Gastroesophageal sphincter (tissue), 4 donors: Measurements from ENCODE around the gene PLXNA1. TPM values are rescaled to one million over a fixed set of nuclear protein-coding genes. Genes with fewer than 3 reads are reported as not detected.
A peak's percentile ranks its signal among the peaks of the same experiment; 100 is the strongest.

Experiments
- ATAC-seq: fragments of 150-250 bp; one replicate; pipeline ENCODE4 v1.9.1; 2016; ENCODE audit warnings: mild to moderate bottlenecking, moderate library complexity
- H3K27ac ChIP-seq, 4 donors: fragments of 200-600 bp; sonication (generic) in 3 of 4; 1 replicate in 3 of 4; 2 replicates in 1 of 4; pipeline ENCODE4 v1.5.1; 2016 to 2019
- H3K27me3 ChIP-seq: fragments of 200-600 bp; sonication (generic); one replicate; pipeline ENCODE4 v1.5.1; 2019
- H3K36me3 ChIP-seq, 2 donors: fragments of 200-600 bp; sonication (generic); one replicate each; pipeline ENCODE4 v1.5.1; 2019; ENCODE audit warnings: control low read depth in 1 of 2
- H3K4me1 ChIP-seq, 3 donors: fragments of 200-600 bp; sonication (generic); 1 replicate in 2 of 3; 2 replicates in 1 of 3; pipeline ENCODE4 v1.5.1; 2016 to 2019; ENCODE audit warnings: control low read depth in 2 of 3
- H3K4me3 ChIP-seq, 2 donors: fragments of 200-600 bp; sonication (generic); one replicate each; pipeline ENCODE4 v1.5.1; 2019; ENCODE audit warnings: mild to moderate bottlenecking in 1 of 2, moderate library complexity in 1 of 2
- H3K9me3 ChIP-seq, 3 donors: fragments of 200-600 bp; sonication (generic); one replicate each; pipeline ENCODE4 v1.5.1; 2017 to 2019; ENCODE audit warnings: control low read depth in 2 of 3
- EP300 ChIP-seq: sonication (generic); formaldehyde crosslinking; IDR thresholded peaks from one replicate; pipeline ENCODE4 v1.6.1; 2017; ENCODE audit warnings: antibody characterized with exemption, mild to moderate bottlenecking
- POLR2A ChIP-seq, 2 donors: fragments of 450-650 bp; IDR thresholded peaks; one replicate each; pipeline ENCODE4 v1.6.1; 2017; ENCODE audit warnings: antibody characterized with exemption in 2 of 2, mild to moderate bottlenecking in 2 of 2, moderate library complexity in 1 of 2
- POLR2AphosphoS5 ChIP-seq: sonication (generic); formaldehyde crosslinking; IDR thresholded peaks from one replicate; pipeline ENCODE4 v1.6.1; 2017; ENCODE audit warnings: antibody characterized with exemption
- WGBS, 2 donors: methylation state at CpG; one replicate each; pipeline ENCODE4 v1.1.5; 2018; ENCODE audit warnings: low coverage in 1 of 2; 5-methylcytosine and 5-hydroxymethylcytosine counted together
- total RNA-seq, 4 donors: library from RNA; depleted of rRNA; stranded (reverse); fragments of >200 nt; gene quantifications; one replicate each; pipeline ENCODE4 v1.1.0, GENCODE V29; 2016
- TF ChIP-seq, protein P1 (sequence below), 4 experiments: fragments of 200-600 bp in 2 of 4; fragments of 450-650 bp in 2 of 4; sonication (generic) in 1 of 4; IDR thresholded peaks; one replicate each; pipeline ENCODE4 v1.5.1; 2017 to 2019; ENCODE audit warnings: antibody characterized with exemption in 4 of 4, mild to moderate bottlenecking in 2 of 4, moderate library complexity in 2 of 4

The PLXNA1 gene
- total RNA-seq, 4 donors from 2014 or later: 20.1 to 86.7 (median 31.9) TPM

DNA sequence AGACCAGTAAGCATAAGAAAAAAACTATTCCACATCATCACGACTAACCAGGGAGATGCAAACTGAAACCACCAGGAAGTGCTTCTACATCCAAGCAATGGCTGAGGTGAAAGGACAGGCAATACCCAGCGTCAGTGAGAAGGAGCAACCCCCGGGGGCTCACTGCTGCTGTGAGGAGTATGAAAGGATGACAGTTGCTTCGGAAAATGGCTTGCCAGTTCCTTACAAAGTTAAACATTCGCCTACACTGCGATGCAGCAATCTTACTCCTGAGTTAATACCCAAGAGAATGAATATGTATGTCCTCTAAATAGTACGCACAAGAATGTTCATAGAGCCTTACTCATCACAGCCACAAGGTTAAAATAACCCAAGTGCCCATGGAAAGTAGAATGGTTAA, 13.3 kb upstream of the PLXNA1 start:
- 44 to 61% methylated on average over 3 to 7 of the region's 7 CpGs for WGBS, 2 donors
- ATAC-seq: no peak
- TF ChIP-seq, protein P1, sequence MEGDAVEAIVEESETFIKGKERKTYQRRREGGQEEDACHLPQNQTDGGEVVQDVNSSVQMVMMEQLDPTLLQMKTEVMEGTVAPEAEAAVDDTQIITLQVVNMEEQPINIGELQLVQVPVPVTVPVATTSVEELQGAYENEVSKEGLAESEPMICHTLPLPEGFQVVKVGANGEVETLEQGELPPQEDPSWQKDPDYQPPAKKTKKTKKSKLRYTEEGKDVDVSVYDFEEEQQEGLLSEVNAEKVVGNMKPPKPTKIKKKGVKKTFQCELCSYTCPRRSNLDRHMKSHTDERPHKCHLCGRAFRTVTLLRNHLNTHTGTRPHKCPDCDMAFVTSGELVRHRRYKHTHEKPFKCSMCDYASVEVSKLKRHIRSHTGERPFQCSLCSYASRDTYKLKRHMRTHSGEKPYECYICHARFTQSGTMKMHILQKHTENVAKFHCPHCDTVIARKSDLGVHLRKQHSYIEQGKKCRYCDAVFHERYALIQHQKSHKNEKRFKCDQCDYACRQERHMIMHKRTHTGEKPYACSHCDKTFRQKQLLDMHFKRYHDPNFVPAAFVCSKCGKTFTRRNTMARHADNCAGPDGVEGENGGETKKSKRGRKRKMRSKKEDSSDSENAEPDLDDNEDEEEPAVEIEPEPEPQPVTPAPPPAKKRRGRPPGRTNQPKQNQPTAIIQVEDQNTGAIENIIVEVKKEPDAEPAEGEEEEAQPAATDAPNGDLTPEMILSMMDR (IDR thresholded peaks at IDR 0.05): no peak
- TF ChIP-seq POLR2AphosphoS5 (no peak), POLR2A (IDR thresholded peaks at IDR 0.05) (no peak), EP300 (no peak)

DNA sequence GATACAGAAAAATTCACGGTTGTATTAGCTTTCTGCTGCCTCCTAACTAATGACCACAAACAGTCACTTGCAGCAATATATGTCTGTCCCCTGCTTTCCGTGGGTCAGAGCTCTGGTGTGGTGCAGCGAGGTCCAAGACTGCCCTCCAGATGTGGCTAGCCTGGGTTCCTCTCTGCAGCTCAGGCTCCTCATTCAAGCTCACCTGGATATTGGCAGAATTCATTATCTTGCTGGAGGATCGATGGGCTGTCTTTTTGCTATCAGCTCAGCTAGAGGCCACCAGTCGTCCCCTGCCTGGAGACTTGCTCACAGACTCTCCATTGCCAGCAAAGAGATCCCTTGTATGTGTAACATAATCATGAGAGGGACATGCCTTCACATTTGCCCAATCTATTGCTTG, 12.8 kb upstream of the PLXNA1 start:
- Histone ChIP-seq H3K36me3 (no peaks in the 10 kb centered on the region), H3K27me3 (peaks cover 20% of the 10 kb centered on the region), H3K9me3 (peaks cover 0 to 16% (median 0%) of the 10 kb centered on the region in 3 donors), H3K27ac (no peak overlapping the region), H3K4me1 (peaks cover 0 to 10% (median 10%) of the 10 kb centered on the region in 3 donors), H3K4me3 (no peak overlapping the region)
- ATAC-seq: no peak
- no peak for TF ChIP-seq EP300
- TF ChIP-seq, protein P1 (IDR thresholded peaks at IDR 0.05): no peak
- TF ChIP-seq POLR2A (IDR thresholded peaks at IDR 0.05): no peak
- TF ChIP-seq POLR2AphosphoS5: no peak
- WGBS, 2 donors: 80% methylated on average over 3 of the region's 5 CpGs; no CpG with 5 or more reads in 1 of the 2 donors

More for the DNA sequence above, 13.3 kb upstream of the PLXNA1 start:
- Histone ChIP-seq H3K4me3 (no peak overlapping the region), H3K27ac (no peak overlapping the region), H3K27me3 (peaks cover 20% of the 10 kb centered on the region), H3K36me3 (no peaks in the 10 kb centered on the region), H3K4me1 (peaks cover 0 to 10% (median 10%) of the 10 kb centered on the region in 3 donors), H3K9me3 (peaks cover 0 to 11% (median 0%) of the 10 kb centered on the region in 3 donors)

DNA sequence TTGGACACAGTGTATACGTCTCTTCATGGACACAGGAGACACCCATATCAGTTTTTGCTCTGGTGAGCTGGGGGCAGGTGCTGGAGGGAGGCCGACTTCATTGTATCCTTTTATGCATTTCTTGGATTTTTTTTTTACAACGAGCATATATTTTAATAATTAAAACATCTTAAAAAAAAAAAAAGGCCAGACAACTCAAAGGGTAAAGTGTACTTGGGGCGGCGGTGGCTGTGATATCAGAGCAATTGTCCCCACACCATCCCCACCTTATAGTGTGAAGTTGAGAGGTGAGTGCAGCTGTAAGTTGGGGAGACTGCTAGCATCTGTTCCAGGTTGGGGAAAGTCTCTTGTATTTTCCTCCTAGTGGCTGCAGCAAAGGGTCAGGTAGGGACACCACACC, 12.0 kb upstream of the PLXNA1 start:
- H3K4me1 ChIP-seq: peaks cover 0 to 10% (median 10%) of the 10 kb centered on the region in 3 donors
- no peaks in the 10 kb centered on the region for H3K36me3 ChIP-seq
- no peak overlapping the region for H3K4me3 ChIP-seq
- H3K27ac ChIP-seq: no peak overlapping the region
- ATAC-seq: no peak
- H3K27me3 ChIP-seq: peaks cover 20% of the 10 kb centered on the region
- 84 to 85% methylated on average over 5 of the region's 5 CpGs for WGBS, 2 donors
- peaks cover 0 to 23% (median 0%) of the 10 kb centered on the region in 3 donors for H3K9me3 ChIP-seq
- TF ChIP-seq EP300 (no peak), POLR2A (IDR thresholded peaks at IDR 0.05) (no peak)
- TF ChIP-seq, protein P1 (IDR thresholded peaks at IDR 0.05): no peak

DNA sequence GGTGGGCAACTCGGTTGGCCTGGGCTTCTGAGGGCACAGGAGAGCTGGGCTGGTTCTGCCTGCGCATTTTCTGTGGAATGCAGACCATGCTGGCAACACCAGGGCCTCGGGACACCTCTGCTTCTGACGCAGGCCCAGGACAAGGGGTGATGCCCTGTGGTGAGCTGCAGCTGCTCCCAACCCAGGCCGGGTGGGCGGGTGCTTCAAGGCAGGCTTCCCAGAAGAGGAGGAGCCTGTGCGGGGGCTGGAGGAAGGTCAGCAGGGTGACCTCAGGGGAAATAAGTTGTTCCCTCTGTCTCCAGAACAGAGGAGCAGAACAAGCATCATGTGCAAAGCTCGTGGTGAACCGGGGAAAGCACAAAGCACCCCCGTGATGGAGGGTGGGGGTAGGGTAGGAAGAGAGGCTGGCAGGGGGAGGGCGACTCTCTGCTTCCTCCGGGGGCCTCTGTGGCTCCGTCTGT, 11.0 kb upstream of the PLXNA1 start:
- no peaks in the 10 kb centered on the region for H3K36me3 ChIP-seq
- 7 to 50% methylated on average over 2 to 3 of the region's 13 CpGs for WGBS, 2 donors
- H3K4me3 ChIP-seq: no peak overlapping the region
- H3K27ac ChIP-seq: peak overlapping the region in 1 of 4 donors; percentile 26
- H3K27me3 ChIP-seq: peaks cover 20% of the 10 kb centered on the region
- peaks cover 0 to 24% (median 0%) of the 10 kb centered on the region in 3 donors for H3K9me3 ChIP-seq
- H3K4me1 ChIP-seq: peaks cover 0 to 10% (median 10%) of the 10 kb centered on the region in 3 donors
- TF ChIP-seq, protein P1 (IDR thresholded peaks at IDR 0.05): no peak
- TF ChIP-seq EP300: no peak
- no peak for TF ChIP-seq POLR2A (IDR thresholded peaks at IDR 0.05)
- TF ChIP-seq POLR2AphosphoS5: no peak
- peak; percentile 83 for ATAC-seq

DNA sequence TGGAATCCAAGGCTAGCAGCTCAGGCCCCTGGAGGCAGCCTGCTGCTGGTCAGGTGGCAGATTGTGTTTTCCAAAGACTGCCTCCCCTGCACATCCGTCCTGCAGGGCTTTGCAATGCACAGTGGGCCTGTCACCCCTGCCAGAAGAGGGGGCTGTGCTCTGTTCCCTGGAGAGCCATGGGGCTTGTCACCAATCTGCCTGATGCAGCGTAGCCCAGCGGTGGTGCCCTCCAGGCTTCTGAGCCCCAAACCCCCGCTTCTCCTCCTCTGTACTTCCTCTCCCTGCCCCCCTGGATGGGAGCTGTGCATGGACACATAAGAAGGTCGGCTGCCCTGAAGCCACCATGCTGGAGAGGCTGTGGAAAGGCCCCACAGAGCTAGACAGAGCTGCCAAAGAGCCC, 10.0 kb upstream of the PLXNA1 start:
- Histone ChIP-seq H3K4me1 (peaks cover 0 to 10% (median 10%) of the 10 kb centered on the region in 3 donors), H3K9me3 (peaks cover 0 to 24% (median 0%) of the 10 kb centered on the region in 3 donors), H3K27me3 (peaks cover 20% of the 10 kb centered on the region), H3K36me3 (no peaks in the 10 kb centered on the region), H3K27ac (no peak overlapping the region), H3K4me3 (no peak overlapping the region)
- TF ChIP-seq EP300: no peak
- no peak for TF ChIP-seq POLR2AphosphoS5
- TF ChIP-seq, protein P1 (IDR thresholded peaks at IDR 0.05): no peak
- no peak for TF ChIP-seq POLR2A (IDR thresholded peaks at IDR 0.05)
- WGBS, 2 donors: 80% methylated on average over 1 of the region's 5 CpGs; no CpG with 5 or more reads in 1 of the 2 donors
- no peak for ATAC-seq
